GM21528 (cell line): ENCODE measurements around the gene ZFHX2.

Source experiments
- ATAC-seq: cut with Tn5 transposase; IDR thresholded peaks from one replicate; pipeline ENCODE4 v1.9.1; 2021; ENCODE audit warnings: mild to moderate bottlenecking, moderate library complexity; ENCODE audit not compliant: unreplicated experiment, low FRiP score

Gene ZFHX2

DNA sequence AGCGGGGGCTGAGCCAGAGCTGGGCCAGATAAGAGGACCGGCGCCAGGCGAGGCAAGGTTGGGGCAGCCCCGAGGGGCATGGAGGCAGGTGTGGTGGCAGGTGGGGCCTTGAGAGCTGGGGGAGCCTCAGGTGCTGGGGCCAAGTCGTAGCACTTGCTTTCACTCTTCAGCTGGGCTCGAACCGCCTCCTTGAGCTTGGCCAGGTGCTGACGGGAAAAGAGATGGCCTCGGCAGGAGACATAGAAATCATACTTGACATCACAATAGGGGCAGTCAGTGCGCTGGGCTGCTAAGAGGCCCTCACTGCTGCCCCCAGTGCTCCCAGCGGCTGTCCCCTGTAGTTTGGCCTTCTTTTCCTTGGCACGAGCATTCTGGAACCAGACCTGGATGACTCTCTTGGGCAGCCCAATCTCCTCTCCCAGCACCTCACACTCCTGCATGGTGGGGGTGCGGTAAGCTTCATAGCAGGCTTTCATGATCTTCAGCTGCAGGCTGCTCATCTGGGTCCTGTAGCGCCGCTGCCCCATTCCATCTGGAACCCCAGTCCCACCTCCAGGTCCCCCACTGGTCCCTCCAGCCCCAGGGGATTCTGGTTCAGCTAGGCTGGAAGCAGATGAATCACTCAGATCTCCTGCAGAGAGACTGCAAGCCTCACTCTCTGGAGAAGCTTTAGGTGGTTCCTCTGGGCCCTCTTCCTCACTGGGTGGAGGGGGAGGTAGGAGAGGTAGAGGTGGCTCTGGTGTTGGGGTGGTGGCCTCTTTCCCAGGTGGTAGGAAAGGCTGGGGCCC lies 28.1 kb downstream of the ZFHX2 start:
- no peak for ATAC-seq

DNA sequence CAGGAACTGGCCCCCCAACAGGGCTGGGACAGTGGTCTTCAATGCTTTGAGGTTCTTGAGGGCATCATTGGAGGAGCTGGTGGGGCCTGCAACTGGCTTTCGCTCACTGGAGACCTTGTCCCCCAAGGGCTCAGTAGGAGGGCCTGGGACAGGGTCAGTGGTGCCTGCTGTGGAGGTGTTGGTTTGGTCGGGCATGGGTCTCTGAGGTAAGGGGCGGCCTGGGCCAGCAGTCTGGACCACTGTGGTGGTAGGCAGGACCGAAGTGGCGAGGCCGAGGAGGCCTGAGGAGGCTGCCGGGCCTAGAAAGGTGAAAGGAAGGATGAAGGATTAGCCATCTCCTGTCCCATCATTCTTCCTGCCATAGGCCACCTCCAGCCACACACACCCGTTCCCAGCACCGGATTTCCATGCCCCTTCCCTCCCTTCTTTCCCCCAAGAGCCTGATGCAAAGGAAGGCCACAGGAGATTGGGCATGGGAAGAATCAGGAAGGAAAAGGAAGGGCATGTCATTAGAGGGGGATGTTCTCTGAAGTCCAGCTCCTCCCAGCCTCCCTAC lies 28.8 kb downstream of the ZFHX2 start:
- no peak for ATAC-seq

DNA sequence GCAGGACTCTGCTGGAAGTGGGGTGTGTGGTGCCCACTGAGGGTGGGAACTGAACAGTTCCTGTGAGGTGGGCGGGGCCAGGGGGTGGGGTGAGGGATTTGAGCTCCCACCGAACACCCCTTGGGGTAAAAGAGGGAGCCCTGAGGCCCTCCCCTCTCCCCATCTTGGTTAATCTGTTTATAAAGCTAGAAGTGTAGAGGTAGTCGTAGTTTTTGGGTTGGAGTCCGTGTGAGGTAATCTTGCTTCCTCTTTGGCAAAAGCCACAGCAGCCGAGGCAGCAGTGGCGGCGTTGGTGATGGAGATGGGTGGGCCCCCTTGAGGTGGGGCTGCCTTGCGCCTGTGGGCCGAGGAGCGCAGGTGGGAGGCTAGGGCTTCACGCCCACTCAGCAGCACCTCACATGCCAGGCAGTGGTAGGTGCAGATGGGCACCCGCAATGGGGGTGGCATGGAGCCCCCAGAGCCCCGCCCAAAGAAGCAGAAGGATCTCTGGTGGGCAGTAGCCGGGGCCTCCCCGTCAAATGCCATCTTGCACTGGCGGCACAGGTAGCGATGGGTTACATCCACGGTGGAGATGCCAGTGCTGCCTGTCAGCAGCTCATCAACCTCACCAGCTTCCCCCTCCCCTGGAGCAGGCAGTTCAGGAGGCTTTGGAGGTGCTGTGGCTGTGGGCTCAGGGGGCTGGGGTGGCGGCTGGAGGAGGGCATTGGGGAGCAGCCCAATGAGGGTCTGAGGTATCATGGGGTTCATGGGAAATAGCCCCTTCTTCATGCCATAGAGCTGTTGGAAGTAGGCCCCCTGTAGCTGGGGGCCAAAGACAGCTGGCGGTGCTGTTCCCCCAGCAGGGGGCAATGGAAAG lies 29.6 kb downstream of the ZFHX2 start:
- ATAC-seq: no peak

DNA sequence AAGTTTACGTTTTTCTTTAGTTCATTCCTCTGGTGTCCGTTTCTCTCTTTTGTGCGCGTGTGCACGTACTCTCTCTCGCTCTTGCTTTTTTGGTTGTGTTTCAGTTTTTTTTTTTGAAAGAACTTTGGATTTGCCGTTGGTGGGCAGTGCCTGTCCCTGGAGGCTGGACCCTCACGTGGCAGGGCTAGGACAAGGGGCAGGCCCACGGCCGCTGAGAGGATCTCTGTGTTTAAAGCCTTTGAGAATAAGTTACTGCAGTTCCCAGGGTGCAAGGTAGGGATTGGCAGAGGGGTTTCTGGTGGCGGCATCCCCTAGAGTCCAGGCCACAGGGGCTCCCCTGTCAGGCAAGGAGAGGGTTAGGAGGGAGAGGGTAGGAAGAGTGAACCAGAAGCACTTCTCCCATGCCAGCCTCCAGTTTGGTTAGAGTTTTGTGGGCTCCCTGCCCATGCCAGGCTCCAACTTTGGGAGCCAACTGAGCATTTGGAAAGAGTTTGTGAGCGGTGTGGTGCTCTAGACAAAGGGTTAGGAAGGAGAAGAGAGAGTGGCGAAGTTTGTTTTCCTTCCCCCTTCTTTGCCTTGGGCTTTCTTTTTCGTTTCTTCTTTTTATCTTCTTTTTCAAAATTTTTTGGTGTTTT lies 30.5 kb downstream of the ZFHX2 start:
- ATAC-seq: no peak

DNA sequence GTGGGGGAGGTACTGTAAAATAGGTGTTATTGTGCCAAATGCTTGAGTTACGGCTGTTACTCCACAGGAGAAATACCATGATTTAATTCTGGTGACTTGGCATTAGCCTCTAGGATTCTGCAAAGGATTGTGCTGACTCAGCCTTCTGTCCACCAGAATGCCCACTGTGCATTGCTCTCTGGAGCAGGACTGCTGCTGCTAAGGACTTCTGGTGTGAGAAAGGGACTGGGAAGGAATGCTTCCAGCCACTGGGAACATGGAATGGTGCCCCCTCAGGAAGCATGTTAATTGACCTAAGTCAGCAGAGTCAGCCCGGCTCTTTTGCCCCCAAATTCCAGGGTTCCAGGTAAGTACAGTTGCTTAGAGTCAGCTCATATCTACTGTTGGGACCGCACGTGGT lies 32.9 kb downstream of the ZFHX2 start:
- ATAC-seq: no peak

DNA sequence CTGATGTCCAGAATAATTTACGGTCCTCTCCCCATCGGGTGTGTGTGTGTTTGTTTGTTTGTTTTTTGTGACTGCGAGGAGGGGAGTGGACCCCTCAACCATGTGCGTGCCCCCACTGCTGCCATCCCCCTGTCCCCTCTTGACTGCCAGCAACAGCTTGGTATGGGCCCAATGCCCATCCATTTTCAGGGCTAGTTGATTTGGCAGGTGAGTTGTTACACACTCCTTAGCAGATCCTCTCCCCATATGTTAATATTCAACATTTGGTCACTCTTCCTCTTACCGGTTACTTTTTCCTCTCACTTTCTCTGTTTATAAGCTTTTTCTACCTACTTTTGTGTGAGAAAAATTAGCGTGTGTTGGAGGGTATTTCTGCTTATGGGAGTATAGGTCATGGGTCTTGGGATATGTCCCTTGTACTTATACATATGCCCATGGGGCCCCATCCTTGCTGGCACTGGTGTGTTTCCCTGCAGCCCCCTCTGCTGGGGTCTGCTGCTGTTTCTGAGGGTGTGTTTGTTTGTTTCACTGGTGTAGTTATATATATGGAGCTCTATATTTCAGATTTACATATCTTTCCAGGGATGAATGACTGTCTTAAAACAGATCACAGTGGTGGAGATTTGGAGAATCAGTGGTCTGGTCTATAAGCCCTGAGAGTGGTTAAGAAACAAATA lies 33.8 kb downstream of the ZFHX2 start:
- ATAC-seq: no peak

DNA sequence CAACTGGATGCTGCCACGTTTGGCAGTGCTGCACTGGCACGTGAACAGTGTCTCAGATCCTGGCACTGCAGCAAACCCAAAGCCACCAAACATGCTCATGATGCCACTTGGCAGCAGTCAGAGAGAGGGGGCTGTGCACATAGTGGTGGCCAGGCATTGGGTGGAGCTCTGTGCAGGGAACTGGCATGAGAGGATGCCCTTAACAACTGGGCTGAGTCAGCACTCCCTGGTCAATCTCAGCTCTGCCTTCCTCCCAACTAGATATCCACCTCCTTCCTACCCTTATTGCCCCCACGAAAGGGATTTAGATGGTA lies 37.0 kb downstream of the ZFHX2 start:
- no peak for ATAC-seq

DNA sequence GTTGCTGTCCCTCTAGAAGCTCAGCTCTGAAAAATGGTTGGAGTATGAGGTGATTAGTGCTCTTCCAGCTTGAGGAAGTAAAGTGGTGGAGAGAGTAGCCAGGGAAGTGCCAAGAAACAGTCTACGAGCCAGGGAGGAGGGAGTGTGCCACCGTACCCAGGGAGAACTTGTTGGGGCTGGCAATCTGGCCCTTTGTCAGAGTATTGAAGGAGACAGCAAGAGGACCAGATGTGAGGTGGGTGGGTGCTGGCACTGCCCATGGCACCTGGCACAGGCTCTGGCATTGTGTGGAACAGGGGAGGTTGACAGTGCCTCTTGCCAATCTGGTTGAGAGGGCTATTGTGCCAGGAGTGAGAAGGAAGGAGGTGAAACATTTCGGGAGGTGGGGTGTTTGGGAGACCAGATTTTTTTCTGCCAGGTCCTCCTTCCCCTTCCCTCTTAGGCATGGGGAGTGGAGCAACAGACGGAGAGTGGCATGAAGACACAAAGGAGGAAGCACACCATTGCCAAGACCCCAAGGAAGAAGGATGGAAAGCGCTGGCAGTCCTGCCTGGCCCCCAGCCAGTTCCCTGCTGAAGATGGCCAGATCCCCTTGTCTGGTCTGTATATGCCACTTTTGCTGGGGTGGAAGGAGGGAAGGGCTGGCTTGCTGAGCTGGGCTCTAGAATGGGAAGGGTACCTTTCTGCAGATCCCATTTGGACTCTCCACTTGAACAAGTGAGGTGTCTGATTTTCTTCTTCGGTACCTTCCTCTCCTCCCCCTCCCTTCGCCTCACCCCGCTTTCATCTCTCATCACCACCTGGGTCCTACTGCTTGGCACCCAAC lies 37.5 kb downstream of the ZFHX2 start:
- ATAC-seq: no peak

DNA sequence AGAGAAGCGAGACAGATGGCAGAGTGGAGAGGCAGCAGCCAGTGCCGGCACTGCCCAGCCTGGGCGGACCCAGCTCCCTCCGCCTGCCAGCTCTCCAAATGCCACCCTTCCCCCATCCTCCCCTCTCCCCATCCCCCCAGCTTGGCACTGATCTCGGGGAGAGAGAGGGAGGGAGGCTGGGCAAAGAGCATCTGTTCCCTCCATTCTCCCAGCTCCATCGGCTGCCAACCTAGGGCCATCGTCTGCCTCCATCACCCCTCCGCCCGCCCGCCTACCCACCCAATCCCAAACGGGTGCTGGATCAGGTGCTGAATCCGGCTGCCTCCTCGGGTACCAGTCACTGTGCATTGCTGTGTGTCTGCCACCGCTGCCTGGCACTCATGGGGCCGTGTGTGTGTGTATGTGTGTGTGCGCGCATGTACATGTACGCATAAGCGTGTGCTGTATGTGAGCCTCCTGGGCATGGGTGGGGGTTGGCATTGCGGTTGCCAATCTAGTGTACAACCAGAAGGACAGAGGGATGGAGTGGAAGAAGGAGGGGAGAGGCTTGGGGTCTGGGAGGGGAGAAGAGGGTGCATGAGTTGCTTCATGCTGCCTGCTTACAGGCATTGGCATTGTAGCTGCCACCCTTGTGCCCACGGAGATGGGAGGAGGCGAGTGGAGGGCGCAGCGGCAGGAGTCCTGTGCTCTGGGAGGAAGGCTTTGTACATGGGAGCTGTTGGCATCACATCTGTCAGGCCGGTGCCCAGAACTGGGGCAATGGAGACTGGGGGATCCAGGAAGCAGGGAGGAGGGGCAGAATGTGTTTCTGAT lies 38.4 kb downstream of the ZFHX2 start:
- no peak for ATAC-seq

DNA sequence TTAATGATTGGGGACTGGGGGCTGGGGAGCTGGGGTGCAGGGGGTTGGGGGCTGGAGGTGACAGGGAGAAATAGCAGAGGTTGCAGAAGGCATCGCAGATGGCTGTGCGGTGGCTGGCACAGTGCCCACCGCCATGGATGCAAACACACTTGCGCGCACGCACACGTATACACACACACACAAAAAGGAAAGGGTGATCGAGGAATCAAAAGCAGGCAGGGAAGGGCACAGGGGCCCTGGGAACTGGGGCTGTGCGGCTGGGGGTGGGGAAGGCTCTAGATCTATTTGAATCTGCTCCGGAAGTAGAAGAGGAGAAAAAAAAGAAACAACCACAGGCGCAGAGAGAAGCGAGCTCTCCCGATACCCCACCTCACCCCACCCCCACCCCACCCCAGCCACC lies 39.4 kb downstream of the ZFHX2 start:
- no peak for ATAC-seq

DNA sequence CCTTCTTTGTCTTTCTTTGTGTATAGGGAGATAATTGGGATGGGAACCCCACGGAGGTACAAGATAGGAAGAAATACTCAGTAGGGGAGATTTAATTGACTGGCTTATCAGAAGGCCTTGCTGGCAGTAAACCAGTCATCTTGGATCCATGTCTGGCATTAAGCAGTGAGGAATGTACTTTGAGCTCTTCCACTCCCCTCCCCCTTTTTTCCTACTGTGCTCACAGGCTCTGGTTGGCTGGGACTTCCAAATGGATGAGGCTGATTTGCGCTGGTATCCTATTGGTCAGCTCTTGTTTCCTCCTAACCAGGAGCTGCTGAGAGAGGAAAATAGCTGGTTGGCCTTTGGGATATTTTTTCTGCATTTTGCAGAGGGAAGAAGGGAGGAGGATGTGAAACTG lies 57.3 kb downstream of the ZFHX2 start:
- no peak for ATAC-seq

DNA sequence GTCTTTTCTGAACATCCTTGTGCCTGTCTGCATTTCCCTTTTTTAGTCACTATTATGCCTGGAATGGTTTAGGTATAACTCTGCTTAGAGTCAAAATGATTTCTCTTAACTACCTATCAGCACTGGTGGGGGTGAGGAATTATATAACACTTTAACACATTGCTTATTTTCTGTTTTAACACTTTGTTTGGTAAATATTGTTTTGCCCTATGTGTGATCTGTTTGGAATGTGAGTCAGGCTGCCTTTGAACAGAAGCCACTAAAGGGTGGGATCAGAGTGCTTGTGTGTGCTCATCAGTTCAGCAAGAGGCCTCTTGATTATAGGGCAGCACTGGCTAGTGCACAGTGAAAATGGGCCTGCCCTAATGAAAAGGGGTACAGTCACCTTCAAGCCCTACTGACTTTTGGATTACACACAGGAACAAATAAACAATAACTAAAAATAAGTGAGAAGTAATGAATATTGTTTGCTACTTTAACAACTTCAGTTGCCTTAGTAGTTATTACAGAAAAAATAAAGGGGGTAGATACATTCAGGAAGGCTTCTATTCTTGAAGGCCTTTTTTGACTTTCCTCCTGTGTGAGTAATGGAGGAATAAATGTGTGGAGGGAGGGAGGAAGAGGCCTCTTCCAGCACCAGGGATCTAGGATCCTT lies 58.8 kb downstream of the ZFHX2 start:
- ATAC-seq: no peak

DNA sequence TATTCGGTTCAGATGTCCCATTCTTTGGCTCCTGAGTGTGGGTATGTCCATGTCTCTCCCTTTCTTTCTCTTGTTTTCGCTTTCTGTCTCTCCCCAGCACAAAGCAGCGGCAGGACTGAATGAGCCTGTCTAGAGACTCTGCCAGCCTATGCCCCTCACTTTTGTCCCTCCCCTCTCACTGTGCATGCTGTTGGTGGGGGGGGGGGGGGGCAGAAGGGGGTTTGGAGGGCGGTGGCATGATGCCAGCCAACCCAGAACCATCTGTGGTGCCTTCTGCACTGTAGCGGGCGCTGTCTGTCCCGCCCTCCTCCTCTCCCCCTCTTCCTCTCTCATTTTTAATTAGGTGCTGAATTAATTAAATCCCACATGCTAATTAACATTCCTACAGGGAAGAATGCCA lies 64.3 kb downstream of the ZFHX2 start:
- no peak for ATAC-seq

DNA sequence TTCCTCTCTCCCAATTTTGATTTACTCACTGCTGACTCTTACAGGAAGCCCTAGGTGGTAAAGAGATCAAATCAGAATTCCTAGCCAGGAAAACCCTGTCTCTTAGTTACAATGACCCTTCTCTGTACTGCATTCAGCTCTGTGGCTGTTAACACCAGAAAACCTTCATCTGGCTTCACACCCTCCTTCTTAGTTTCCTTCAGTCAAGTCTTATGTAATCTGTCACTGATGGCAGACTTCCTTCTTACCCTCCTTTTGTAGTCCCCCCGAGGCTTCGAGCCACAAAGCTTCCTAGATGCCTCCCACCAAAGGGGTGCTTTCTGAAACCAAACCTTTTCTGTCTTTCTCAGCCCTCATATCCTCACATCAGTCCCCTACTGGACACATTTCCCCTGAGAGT lies 65.5 kb downstream of the ZFHX2 start:
- no peak for ATAC-seq

DNA sequence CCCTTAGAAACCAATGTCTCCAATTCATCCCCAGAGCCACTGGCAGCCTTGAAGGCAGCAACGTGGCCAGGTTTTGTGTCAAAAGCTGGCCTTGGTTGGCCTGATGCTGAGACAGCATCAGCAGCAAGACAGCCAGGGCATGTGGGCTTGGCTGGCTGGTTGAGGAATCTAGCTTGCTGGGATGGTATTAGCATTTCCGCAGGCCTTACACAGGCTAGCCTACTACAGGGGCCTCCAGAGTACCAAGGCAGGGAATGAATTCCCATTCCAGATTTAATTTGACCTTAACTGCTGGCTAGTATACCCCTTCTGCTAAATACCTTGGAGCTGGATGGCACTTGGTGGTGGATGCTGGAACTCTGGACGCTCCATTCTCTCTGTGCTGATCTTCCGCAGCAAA lies 66.2 kb downstream of the ZFHX2 start:
- no peak for ATAC-seq

DNA sequence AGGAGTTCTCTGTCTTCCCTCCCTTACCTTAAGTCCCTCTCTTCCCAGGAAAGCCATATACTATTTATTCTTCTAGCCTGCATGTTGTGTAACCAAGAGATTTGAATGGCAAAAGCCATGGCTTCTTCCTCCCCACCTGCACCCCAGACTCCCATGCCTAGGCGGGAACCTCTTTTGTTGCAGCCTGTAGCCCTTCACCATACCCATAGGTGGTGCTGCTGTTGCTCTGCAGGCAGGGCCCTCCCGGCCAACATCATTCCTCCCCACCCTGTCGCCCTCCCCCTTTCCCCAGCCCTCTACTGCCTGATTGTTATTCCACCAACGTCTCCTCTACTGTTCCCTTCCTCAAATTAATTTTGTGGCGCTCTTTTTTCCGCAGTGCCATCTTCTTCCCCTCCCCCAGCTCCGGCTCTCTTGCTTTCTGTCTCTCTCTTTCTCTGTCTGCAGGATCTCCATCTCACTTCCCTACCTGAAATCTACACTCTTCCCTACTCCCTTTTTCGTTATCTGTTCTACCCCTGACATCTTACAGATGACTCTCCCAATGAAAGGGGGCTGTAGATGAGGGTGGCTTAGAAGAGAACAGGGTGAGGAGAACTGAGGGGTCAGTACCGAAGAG lies 68.2 kb downstream of the ZFHX2 start:
- ATAC-seq: no peak

DNA sequence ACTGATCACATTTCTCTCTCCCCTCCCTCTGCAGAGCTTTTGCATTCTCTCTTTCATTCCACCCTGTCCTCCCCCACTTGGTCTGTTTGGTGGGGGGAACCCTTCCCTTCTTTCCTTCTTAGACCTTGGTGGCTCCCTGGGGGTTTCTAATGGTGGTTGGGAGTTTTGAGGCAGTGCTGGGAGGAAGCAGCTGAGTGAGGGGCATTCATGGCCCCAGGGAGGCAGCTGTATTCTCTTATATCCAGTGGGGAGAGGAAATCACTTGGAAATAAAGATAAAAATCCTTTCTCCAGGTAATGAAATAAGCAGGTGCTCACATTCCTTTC lies 68.8 kb downstream of the ZFHX2 start:
- no peak for ATAC-seq
